GM12864 (cell line): ENCODE measurements around the gene PPME1.
"Not testable (repeated sequence)": the region's sequence is repeated elsewhere in the genome, so short reads cannot be mapped to it uniquely, and the experiment has no call there.

ENCODE experiments used
- DNase-seq: peaks from one replicate; pipeline ENCODE4 v3.0.0-alpha.2; 2011; ENCODE audit warnings: low read depth
- H3K4me3 ChIP-seq: 2 replicates; pipeline ENCODE4 v1.5.1; 2011; ENCODE audit warnings: mild to moderate bottlenecking, low read depth, low read length, control low read depth
- CTCF ChIP-seq: IDR thresholded peaks from 2 replicates; pipeline ENCODE4 v1.5.1; 2011; ENCODE audit warnings: low read depth, mild to moderate bottlenecking, moderate library complexity, low read length, control low read depth, inconsistent platforms; ENCODE audit errors: missing control alignments

PPME1 gene

GRCh38 chr11:74135127-74135840 is 35.8 kb upstream of the PPME1 start:
- DNase-seq, result no peak
- no peak for TF ChIP-seq CTCF
- H3K4me3 ChIP-seq, result no peak overlapping the region

- DNase-seq, result no peak
- no peak overlapping the region for H3K4me3 ChIP-seq
- no peak for TF ChIP-seq CTCF
Observed at GRCh38 chr11:74138021-74138420, 33.1 kb upstream of the PPME1 start.

- no peak for TF ChIP-seq CTCF
- no peak for DNase-seq
- H3K4me3 ChIP-seq, result no peak overlapping the region
Observed at GRCh38 chr11:74138572-74138971, 32.5 kb upstream of the PPME1 start.

- H3K4me3 ChIP-seq, result no peak overlapping the region
- DNase-seq, result no peak
- no peak for TF ChIP-seq CTCF
Observed at GRCh38 chr11:74139151-74139918, 31.8 kb upstream of the PPME1 start.

GRCh38 chr11:74139919-74140431 is 31.1 kb upstream of the PPME1 start:
- DNase-seq, H3K4me3 ChIP-seq: not testable (repeated sequence)

- no peak overlapping the region for H3K4me3 ChIP-seq
- no peak for DNase-seq
- no peak for TF ChIP-seq CTCF
Observed at GRCh38 chr11:74141241-74141695, 29.8 kb upstream of the PPME1 start.

GRCh38 chr11:74141908-74142307 is 29.2 kb upstream of the PPME1 start:
- TF ChIP-seq CTCF, result no peak
- DNase-seq, result no peak
- no peak overlapping the region for H3K4me3 ChIP-seq
